Measurements from ENCODE around the gene C10orf95. TPM values are rescaled to one million over a fixed set of nuclear protein-coding genes. Genes with fewer than 3 reads are reported as not detected.

Gene C10orf95
- total and polyA plus RNA-seq, 2 of the 13 experiments (the other 11 are each of a cell fraction or from before 2014, with no cell fraction given) = 0.05 to 0.07 TPM

DNA sequence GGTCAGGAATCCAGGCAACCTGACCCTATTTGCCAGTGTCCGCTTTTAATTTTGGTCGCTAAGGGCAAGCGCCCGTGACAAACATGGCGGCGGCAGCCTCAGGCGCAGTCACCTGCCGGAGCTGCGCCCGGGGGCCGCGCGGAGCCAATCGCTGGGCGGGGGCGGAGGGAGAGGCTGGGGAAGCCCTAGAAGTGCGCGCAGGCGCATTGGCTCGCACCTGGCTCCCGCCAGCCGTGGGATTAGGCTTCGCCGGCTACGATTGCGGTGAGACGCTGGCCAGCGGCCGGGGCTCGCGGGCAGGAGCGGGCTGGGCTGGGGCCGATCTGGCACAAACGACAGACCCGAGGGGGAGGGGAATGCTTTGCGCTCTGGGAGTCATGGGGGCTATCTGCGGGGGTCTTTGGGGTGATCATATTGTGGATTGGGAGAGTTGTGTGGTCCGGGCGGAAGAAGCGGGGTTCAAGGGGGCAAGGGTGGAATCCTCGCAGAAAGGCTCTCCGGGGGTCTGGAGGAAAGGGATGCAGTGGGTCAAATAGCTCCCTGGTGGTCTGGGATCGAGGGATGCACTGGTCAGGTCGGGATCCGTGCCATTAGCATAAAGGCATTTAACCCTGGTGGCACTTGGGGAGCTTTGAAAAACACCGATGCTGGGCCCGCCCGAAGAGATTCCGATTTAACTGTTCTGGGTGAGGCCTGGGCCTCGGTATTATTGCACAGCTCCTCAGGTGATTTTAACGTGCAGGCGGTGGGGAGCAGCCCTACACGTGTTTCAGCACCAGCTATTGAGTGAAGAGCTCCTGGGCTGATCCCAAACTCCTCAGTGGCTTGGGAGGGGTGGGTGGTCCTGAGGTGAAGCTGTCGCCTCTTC is 10.1 kb upstream of the C10orf95 start (continued):
- TF ChIP-seq, protein P1, sequence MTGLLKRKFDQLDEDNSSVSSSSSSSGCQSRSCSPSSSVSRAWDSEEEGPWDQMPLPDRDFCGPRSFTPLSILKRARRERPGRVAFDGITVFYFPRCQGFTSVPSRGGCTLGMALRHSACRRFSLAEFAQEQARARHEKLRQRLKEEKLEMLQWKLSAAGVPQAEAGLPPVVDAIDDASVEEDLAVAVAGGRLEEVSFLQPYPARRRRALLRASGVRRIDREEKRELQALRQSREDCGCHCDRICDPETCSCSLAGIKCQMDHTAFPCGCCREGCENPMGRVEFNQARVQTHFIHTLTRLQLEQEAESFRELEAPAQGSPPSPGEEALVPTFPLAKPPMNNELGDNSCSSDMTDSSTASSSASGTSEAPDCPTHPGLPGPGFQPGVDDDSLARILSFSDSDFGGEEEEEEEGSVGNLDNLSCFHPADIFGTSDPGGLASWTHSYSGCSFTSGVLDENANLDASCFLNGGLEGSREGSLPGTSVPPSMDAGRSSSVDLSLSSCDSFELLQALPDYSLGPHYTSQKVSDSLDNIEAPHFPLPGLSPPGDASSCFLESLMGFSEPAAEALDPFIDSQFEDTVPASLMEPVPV (CRISPR knock-in tag; IDR thresholded peaks at IDR 0.05) = peak; percentile 74; the same call in 1 of the 2 replicates
- no peak for TF ChIP-seq PHB2 (IDR thresholded peaks at IDR 0.05; ENCODE audit: partially characterized antibody)
- peak; percentile 49 for TF ChIP-seq PITX1 (CRISPR knock-in tag; IDR thresholded peaks at IDR 0.05)
- no peak for TF ChIP-seq ZNF558 (CRISPR knock-in tag; IDR thresholded peaks at IDR 0.05; ENCODE audit: borderline replicate concordance)
- no peak for TF ChIP-seq ZNF652 (CRISPR knock-in tag; IDR thresholded peaks at IDR 0.05; ENCODE audit: borderline replicate concordance, low read depth)
- TF ChIP-seq, protein P2, sequence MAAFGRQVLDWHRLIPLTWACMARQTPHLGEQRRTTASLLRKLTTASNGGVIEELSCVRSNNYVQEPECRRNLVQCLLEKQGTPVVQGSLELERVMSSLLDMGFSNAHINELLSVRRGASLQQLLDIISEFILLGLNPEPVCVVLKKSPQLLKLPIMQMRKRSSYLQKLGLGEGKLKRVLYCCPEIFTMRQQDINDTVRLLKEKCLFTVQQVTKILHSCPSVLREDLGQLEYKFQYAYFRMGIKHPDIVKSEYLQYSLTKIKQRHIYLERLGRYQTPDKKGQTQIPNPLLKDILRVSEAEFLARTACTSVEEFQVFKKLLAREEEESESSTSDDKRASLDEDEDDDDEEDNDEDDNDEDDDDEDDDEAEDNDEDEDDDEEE (CRISPR knock-in tag; IDR thresholded peaks at IDR 0.05) = no peak
- no peak for TF ChIP-seq ZNF326 (CRISPR knock-in tag; IDR thresholded peaks at IDR 0.05; ENCODE audit: borderline replicate concordance)
- TF ChIP-seq SRF (IDR thresholded peaks at IDR 0.05; ENCODE audit: low read depth, low read length) = no peak; the same call in 1 of the 2 replicates
- TF ChIP-seq ZNF841 (CRISPR knock-in tag; IDR thresholded peaks at IDR 0.05; ENCODE audit: borderline replicate concordance) = no peak
- TF ChIP-seq, protein P3, sequence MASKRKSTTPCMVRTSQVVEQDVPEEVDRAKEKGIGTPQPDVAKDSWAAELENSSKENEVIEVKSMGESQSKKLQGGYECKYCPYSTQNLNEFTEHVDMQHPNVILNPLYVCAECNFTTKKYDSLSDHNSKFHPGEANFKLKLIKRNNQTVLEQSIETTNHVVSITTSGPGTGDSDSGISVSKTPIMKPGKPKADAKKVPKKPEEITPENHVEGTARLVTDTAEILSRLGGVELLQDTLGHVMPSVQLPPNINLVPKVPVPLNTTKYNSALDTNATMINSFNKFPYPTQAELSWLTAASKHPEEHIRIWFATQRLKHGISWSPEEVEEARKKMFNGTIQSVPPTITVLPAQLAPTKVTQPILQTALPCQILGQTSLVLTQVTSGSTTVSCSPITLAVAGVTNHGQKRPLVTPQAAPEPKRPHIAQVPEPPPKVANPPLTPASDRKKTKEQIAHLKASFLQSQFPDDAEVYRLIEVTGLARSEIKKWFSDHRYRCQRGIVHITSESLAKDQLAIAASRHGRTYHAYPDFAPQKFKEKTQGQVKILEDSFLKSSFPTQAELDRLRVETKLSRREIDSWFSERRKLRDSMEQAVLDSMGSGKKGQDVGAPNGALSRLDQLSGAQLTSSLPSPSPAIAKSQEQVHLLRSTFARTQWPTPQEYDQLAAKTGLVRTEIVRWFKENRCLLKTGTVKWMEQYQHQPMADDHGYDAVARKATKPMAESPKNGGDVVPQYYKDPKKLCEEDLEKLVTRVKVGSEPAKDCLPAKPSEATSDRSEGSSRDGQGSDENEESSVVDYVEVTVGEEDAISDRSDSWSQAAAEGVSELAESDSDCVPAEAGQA (IDR thresholded peaks at IDR 0.05; ENCODE audit: low read depth) = peak; percentile 98
- TF ChIP-seq, protein P3 (CRISPR knock-in tag; IDR thresholded peaks at IDR 0.05; ENCODE audit: borderline replicate concordance) = no peak
- TF ChIP-seq MIXL1 (CRISPR knock-in tag; IDR thresholded peaks at IDR 0.05) = 0 out of 2 replicates have a peak, but pooled peaks have one; percentile 25
- TF ChIP-seq, protein P4, sequence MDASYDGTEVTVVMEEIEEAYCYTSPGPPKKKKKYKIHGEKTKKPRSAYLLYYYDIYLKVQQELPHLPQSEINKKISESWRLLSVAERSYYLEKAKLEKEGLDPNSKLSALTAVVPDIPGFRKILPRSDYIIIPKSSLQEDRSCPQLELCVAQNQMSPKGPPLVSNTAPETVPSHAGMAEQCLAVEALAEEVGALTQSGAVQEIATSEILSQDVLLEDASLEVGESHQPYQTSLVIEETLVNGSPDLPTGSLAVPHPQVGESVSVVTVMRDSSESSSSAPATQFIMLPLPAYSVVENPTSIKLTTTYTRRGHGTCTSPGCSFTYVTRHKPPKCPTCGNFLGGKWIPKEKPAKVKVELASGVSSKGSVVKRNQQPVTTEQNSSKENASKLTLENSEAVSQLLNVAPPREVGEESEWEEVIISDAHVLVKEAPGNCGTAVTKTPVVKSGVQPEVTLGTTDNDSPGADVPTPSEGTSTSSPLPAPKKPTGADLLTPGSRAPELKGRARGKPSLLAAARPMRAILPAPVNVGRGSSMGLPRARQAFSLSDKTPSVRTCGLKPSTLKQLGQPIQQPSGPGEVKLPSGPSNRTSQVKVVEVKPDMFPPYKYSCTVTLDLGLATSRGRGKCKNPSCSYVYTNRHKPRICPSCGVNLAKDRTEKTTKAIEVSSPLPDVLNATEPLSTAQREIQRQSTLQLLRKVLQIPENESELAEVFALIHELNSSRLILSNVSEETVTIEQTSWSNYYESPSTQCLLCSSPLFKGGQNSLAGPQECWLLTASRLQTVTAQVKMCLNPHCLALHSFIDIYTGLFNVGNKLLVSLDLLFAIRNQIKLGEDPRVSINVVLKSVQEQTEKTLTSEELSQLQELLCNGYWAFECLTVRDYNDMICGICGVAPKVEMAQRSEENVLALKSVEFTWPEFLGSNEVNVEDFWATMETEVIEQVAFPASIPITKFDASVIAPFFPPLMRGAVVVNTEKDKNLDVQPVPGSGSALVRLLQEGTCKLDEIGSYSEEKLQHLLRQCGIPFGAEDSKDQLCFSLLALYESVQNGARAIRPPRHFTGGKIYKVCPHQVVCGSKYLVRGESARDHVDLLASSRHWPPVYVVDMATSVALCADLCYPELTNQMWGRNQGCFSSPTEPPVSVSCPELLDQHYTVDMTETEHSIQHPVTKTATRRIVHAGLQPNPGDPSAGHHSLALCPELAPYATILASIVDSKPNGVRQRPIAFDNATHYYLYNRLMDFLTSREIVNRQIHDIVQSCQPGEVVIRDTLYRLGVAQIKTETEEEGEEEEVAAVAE (CRISPR knock-in tag; IDR thresholded peaks at IDR 0.05; ENCODE audit: borderline replicate concordance) = peak; percentile 79
- TF ChIP-seq ZNF569 (CRISPR knock-in tag; IDR thresholded peaks at IDR 0.05; ENCODE audit: borderline replicate concordance) = no peak
